Tibial nerve (tissue), 4 donors: ENCODE data around the gene CSNK1E.

Experiments
- EP300 ChIP-seq, 2 donors: sonication (generic); formaldehyde crosslinking; IDR thresholded peaks; one replicate each; pipeline ENCODE4 v1.6.1; 2017; ENCODE audit warnings: antibody characterized with exemption in 2 of 2, mild to moderate bottlenecking in 1 of 2
- POLR2A ChIP-seq, 2 donors: fragments of 450-650 bp; IDR thresholded peaks; one replicate each; pipeline ENCODE4 v1.6.1; 2017; ENCODE audit warnings: antibody characterized with exemption in 2 of 2, mild to moderate bottlenecking in 2 of 2, moderate library complexity in 2 of 2
- TF ChIP-seq, protein P1 (sequence below), 5 experiments: fragments of 200-600 bp in 3 of 5; fragments of 450-650 bp in 2 of 5; sonication (generic) in 3 of 5; IDR thresholded peaks; one replicate each; pipeline ENCODE4 v1.5.1; 2016 to 2019; ENCODE audit warnings: antibody characterized with exemption in 5 of 5, mild to moderate bottlenecking in 3 of 5, moderate library complexity in 2 of 5

DNA sequence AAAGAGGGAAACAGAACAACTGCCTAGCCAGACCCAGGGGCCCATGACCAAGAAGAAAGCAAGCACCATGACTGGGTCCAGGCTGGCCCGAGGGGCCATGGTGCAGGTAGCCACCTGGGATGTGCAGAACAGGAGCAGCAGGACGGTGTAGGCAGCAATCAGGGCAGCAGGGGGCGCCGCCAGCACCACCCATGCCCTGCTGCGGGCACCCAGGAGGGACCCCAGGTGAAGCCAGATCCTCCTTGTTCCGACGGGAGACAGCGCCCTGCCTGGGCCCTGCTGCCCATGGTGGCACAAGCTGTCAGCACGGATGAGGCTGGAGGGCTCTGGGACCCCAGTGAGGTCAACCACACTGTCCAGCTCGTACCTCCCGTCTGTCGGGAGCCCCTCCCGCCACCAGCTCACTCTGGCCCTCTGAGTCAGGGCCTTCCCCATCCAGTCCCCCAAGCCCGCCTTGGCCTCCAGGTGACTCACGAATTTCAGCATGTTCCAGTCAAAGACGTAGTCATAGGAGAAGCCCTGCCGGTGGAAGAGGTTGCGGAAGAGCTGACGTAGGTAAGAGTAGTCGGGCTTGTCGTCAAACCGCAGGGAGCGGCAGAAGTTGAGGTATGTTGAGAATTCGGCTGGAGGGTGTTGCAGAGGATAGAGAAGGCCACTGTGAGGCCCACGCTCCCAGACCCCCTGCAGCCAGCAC, 18.8 kb downstream of the CSNK1E start:
- TF ChIP-seq, protein P1, sequence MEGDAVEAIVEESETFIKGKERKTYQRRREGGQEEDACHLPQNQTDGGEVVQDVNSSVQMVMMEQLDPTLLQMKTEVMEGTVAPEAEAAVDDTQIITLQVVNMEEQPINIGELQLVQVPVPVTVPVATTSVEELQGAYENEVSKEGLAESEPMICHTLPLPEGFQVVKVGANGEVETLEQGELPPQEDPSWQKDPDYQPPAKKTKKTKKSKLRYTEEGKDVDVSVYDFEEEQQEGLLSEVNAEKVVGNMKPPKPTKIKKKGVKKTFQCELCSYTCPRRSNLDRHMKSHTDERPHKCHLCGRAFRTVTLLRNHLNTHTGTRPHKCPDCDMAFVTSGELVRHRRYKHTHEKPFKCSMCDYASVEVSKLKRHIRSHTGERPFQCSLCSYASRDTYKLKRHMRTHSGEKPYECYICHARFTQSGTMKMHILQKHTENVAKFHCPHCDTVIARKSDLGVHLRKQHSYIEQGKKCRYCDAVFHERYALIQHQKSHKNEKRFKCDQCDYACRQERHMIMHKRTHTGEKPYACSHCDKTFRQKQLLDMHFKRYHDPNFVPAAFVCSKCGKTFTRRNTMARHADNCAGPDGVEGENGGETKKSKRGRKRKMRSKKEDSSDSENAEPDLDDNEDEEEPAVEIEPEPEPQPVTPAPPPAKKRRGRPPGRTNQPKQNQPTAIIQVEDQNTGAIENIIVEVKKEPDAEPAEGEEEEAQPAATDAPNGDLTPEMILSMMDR (IDR thresholded peaks at IDR 0.05): peak in 2 of 5 experiments; percentile 20 to 28
- TF ChIP-seq POLR2A (IDR thresholded peaks at IDR 0.05) (no peak), EP300 (IDR thresholded peaks at IDR 0.05) (no peak)
